A673 (cell line): ENCODE data around the gene LPP.

Experiments
- EZH2 ChIP-seq: fragments of 200-600 bp; sonication (generic); IDR thresholded peaks from 2 replicates; pipeline ENCODE4 v1.6.1; 2017; ENCODE audit warnings: borderline replicate concordance, low read depth, mild to moderate bottlenecking, mixed read lengths, antibody characterized with exemption, low read length; ENCODE audit not compliant: poor library complexity, severe bottlenecking
- TF ChIP-seq, protein P1 (sequence below): fragments of 300-800, 200-600 bp; sonication (generic); conservative IDR thresholded peaks from 2 replicates; pipeline ENCODE4 v1.5.1; 2017; ENCODE audit warnings: low read depth, mild to moderate bottlenecking, antibody characterized with exemption, low read length, moderate library complexity, mixed read lengths

DNA sequence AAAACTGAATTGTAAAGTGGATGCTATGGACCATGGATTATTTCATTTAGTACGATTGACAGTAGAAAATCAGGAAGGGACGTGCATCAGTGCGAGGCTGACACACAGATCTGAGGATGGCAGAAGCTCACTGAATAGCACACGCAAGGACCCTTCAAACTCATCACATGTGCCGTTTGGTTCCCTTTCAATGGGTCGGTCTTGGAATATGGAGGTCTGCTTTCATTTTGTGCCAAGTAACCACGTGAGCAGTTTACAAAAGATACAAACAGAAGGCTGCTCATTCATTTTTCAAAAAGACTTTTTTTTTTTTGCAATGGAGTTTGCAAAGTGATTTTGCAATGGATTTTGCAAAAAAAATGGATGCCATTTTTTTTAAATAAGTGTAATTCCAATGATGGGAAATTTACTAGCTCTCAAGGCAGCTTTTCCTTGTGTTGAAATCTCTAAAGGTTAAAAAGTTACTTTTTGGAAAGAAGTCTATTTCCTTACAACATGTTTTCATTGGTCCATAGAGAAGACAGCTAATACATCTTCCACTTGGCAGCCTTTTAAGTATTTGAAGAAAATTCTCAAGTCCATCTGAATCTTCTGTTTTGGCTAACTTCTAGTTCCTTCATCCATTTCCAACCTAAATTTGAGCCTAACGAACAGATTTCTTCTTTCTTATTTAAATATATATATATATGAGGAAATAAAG is 625.5 kb downstream of the LPP start:
- no peak for TF ChIP-seq EZH2
- TF ChIP-seq, protein P1, sequence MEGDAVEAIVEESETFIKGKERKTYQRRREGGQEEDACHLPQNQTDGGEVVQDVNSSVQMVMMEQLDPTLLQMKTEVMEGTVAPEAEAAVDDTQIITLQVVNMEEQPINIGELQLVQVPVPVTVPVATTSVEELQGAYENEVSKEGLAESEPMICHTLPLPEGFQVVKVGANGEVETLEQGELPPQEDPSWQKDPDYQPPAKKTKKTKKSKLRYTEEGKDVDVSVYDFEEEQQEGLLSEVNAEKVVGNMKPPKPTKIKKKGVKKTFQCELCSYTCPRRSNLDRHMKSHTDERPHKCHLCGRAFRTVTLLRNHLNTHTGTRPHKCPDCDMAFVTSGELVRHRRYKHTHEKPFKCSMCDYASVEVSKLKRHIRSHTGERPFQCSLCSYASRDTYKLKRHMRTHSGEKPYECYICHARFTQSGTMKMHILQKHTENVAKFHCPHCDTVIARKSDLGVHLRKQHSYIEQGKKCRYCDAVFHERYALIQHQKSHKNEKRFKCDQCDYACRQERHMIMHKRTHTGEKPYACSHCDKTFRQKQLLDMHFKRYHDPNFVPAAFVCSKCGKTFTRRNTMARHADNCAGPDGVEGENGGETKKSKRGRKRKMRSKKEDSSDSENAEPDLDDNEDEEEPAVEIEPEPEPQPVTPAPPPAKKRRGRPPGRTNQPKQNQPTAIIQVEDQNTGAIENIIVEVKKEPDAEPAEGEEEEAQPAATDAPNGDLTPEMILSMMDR: no peak
